ENCODE data around the gene CNTNAP2. TPM values are rescaled to one million over a fixed set of nuclear protein-coding genes. Genes with fewer than 3 reads are reported as not detected.

The CNTNAP2 gene
- total and polyA plus RNA-seq, 9 donors = 8.3 to 18.8 (median 10.4) TPM

GRCh38 chr7:146804620-146805019 is 688.0 kb downstream of the CNTNAP2 start:
- DNase-seq = no peak
- H3K27ac ChIP-seq (ENCODE audit: low read length) = no peak overlapping the region
- H3K27me3 ChIP-seq (ENCODE audit: control insufficient read depth, insufficient read depth, low read length) = no peaks in the 10 kb centered on the region
- H3K9me3 ChIP-seq (replicated peaks; ENCODE audit: control insufficient read depth, low read depth, low read length) = peaks cover 9% of the 10 kb centered on the region
- WGBS (ENCODE audit: insufficient coverage) = no CpG with 5 or more reads among the region's 1 CpG
- no peak overlapping the region for H3K4me3 ChIP-seq (ENCODE audit: low read length)
- H3K4me1 ChIP-seq (ENCODE audit: control insufficient read depth, insufficient read depth, low read length) = no peaks in the 10 kb centered on the region
- no peaks in the 10 kb centered on the region for H3K36me3 ChIP-seq (ENCODE audit: control insufficient read depth, insufficient read depth, low read length)

GRCh38 chr7:146805082-146805481 is 688.5 kb downstream of the CNTNAP2 start:
- H3K27me3 ChIP-seq (ENCODE audit: control insufficient read depth, insufficient read depth, low read length) = no peaks in the 10 kb centered on the region
- H3K36me3 ChIP-seq (ENCODE audit: control insufficient read depth, insufficient read depth, low read length) = no peaks in the 10 kb centered on the region
- no peak overlapping the region for H3K4me3 ChIP-seq (ENCODE audit: low read length)
- no peaks in the 10 kb centered on the region for H3K4me1 ChIP-seq (ENCODE audit: control insufficient read depth, insufficient read depth, low read length)
- H3K9me3 ChIP-seq (replicated peaks; ENCODE audit: control insufficient read depth, low read depth, low read length) = peaks cover 6% of the 10 kb centered on the region
- DNase-seq = no peak
- no CpG with 5 or more reads among the region's 1 CpG for WGBS (ENCODE audit: insufficient coverage)
- no peak overlapping the region for H3K27ac ChIP-seq (ENCODE audit: low read length)

- H3K9me3 ChIP-seq (replicated peaks; ENCODE audit: control insufficient read depth, low read depth, low read length) = no peaks in the 10 kb centered on the region
- no peak overlapping the region for H3K4me3 ChIP-seq (ENCODE audit: low read length)
- WGBS (ENCODE audit: insufficient coverage) = no CpG with 5 or more reads among the region's 2 CpGs
- no peaks in the 10 kb centered on the region for H3K27me3 ChIP-seq (ENCODE audit: control insufficient read depth, insufficient read depth, low read length)
- no peaks in the 10 kb centered on the region for H3K36me3 ChIP-seq (ENCODE audit: control insufficient read depth, insufficient read depth, low read length)
- no peak for DNase-seq
- no peak overlapping the region for H3K27ac ChIP-seq (ENCODE audit: low read length)
- no peaks in the 10 kb centered on the region for H3K4me1 ChIP-seq (ENCODE audit: control insufficient read depth, insufficient read depth, low read length)
These were observed 709.7 kb downstream of the CNTNAP2 start for GRCh38 chr7:146826329-146826728.

GRCh38 chr7:146830686-146831085 is 714.1 kb downstream of the CNTNAP2 start:
- Histone ChIP-seq H3K4me1 (ENCODE audit: control insufficient read depth, insufficient read depth, low read length) (no peaks in the 10 kb centered on the region), H3K27ac (ENCODE audit: low read length) (no peak overlapping the region), H3K9me3 (replicated peaks; ENCODE audit: control insufficient read depth, low read depth, low read length) (no peaks in the 10 kb centered on the region), H3K27me3 (ENCODE audit: control insufficient read depth, insufficient read depth, low read length) (no peaks in the 10 kb centered on the region), H3K4me3 (ENCODE audit: low read length) (no peak overlapping the region), H3K36me3 (ENCODE audit: control insufficient read depth, insufficient read depth, low read length) (no peaks in the 10 kb centered on the region)
- no peak for DNase-seq
- WGBS (ENCODE audit: insufficient coverage) = no CpG with 5 or more reads among the region's 3 CpGs

GRCh38 chr7:146831875-146832274 is 715.3 kb downstream of the CNTNAP2 start:
- H3K36me3 ChIP-seq (ENCODE audit: control insufficient read depth, insufficient read depth, low read length) = no peaks in the 10 kb centered on the region
- no peak overlapping the region for H3K27ac ChIP-seq (ENCODE audit: low read length)
- H3K9me3 ChIP-seq (replicated peaks; ENCODE audit: control insufficient read depth, low read depth, low read length) = no peaks in the 10 kb centered on the region
- H3K4me1 ChIP-seq (ENCODE audit: control insufficient read depth, insufficient read depth, low read length) = no peaks in the 10 kb centered on the region
- no peaks in the 10 kb centered on the region for H3K27me3 ChIP-seq (ENCODE audit: control insufficient read depth, insufficient read depth, low read length)
- no peak for DNase-seq
- no peak overlapping the region for H3K4me3 ChIP-seq (ENCODE audit: low read length)
- no CpG with 5 or more reads among the region's 2 CpGs for WGBS (ENCODE audit: insufficient coverage)

GRCh38 chr7:146844405-146844804 is 727.8 kb downstream of the CNTNAP2 start:
- Histone ChIP-seq H3K27me3 (ENCODE audit: control insufficient read depth, insufficient read depth, low read length) (no peaks in the 10 kb centered on the region), H3K9me3 (replicated peaks; ENCODE audit: control insufficient read depth, low read depth, low read length) (no peaks in the 10 kb centered on the region), H3K4me3 (ENCODE audit: low read length) (no peak overlapping the region), H3K27ac (ENCODE audit: low read length) (no peak overlapping the region), H3K4me1 (ENCODE audit: control insufficient read depth, insufficient read depth, low read length) (no peaks in the 10 kb centered on the region), H3K36me3 (ENCODE audit: control insufficient read depth, insufficient read depth, low read length) (no peaks in the 10 kb centered on the region)
- WGBS (ENCODE audit: insufficient coverage) = no CpG with 5 or more reads among the region's 2 CpGs
- no peak for DNase-seq

GRCh38 chr7:146858690-146859089 is 742.1 kb downstream of the CNTNAP2 start:
- H3K27me3 ChIP-seq (ENCODE audit: control insufficient read depth, insufficient read depth, low read length) = no peaks in the 10 kb centered on the region
- H3K4me3 ChIP-seq (ENCODE audit: low read length) = no peak overlapping the region
- no peaks in the 10 kb centered on the region for H3K4me1 ChIP-seq (ENCODE audit: control insufficient read depth, insufficient read depth, low read length)
- no peak overlapping the region for H3K27ac ChIP-seq (ENCODE audit: low read length)
- H3K9me3 ChIP-seq (replicated peaks; ENCODE audit: control insufficient read depth, low read depth, low read length) = no peaks in the 10 kb centered on the region
- H3K36me3 ChIP-seq (ENCODE audit: control insufficient read depth, insufficient read depth, low read length) = no peaks in the 10 kb centered on the region
- DNase-seq = no peak

GRCh38 chr7:146861701-146862100 is 745.1 kb downstream of the CNTNAP2 start:
- H3K4me1 ChIP-seq (ENCODE audit: control insufficient read depth, insufficient read depth, low read length) = no peaks in the 10 kb centered on the region
- H3K9me3 ChIP-seq (replicated peaks; ENCODE audit: control insufficient read depth, low read depth, low read length) = no peaks in the 10 kb centered on the region
- no peaks in the 10 kb centered on the region for H3K36me3 ChIP-seq (ENCODE audit: control insufficient read depth, insufficient read depth, low read length)
- H3K27ac ChIP-seq (ENCODE audit: low read length) = no peak overlapping the region
- WGBS (ENCODE audit: insufficient coverage) = no CpG with 5 or more reads among the region's 4 CpGs
- DNase-seq = no peak
- no peak overlapping the region for H3K4me3 ChIP-seq (ENCODE audit: low read length)
- H3K27me3 ChIP-seq (ENCODE audit: control insufficient read depth, insufficient read depth, low read length) = no peaks in the 10 kb centered on the region

- H3K9me3 ChIP-seq (replicated peaks; ENCODE audit: control insufficient read depth, low read depth, low read length) = no peaks in the 10 kb centered on the region
- no peaks in the 10 kb centered on the region for H3K27me3 ChIP-seq (ENCODE audit: control insufficient read depth, insufficient read depth, low read length)
- no peaks in the 10 kb centered on the region for H3K4me1 ChIP-seq (ENCODE audit: control insufficient read depth, insufficient read depth, low read length)
- H3K36me3 ChIP-seq (ENCODE audit: control insufficient read depth, insufficient read depth, low read length) = no peaks in the 10 kb centered on the region
- no CpG with 5 or more reads among the region's 2 CpGs for WGBS (ENCODE audit: insufficient coverage)
- DNase-seq = peak; percentile 48
- no peak overlapping the region for H3K27ac ChIP-seq (ENCODE audit: low read length)
- no peak overlapping the region for H3K4me3 ChIP-seq (ENCODE audit: low read length)
These were observed 745.8 kb downstream of the CNTNAP2 start for GRCh38 chr7:146862415-146862814.

- Histone ChIP-seq H3K4me3 (ENCODE audit: low read length) (no peak overlapping the region), H3K4me1 (ENCODE audit: control insufficient read depth, insufficient read depth, low read length) (no peaks in the 10 kb centered on the region), H3K9me3 (replicated peaks; ENCODE audit: control insufficient read depth, low read depth, low read length) (peaks cover 3% of the 10 kb centered on the region), H3K27me3 (ENCODE audit: control insufficient read depth, insufficient read depth, low read length) (no peaks in the 10 kb centered on the region), H3K27ac (ENCODE audit: low read length) (no peak overlapping the region), H3K36me3 (ENCODE audit: control insufficient read depth, insufficient read depth, low read length) (no peaks in the 10 kb centered on the region)
- WGBS (ENCODE audit: insufficient coverage) = no CpG with 5 or more reads among the region's 2 CpGs
- no peak for DNase-seq
These were observed 748.0 kb downstream of the CNTNAP2 start for GRCh38 chr7:146864644-146865043.

- WGBS (ENCODE audit: insufficient coverage) = no CpG with 5 or more reads among the region's 2 CpGs
These were observed 749.1 kb downstream of the CNTNAP2 start for GRCh38 chr7:146865696-146866095.

More at GRCh38 chr7:146865696-146866095, 749.1 kb downstream of the CNTNAP2 start:
- Histone ChIP-seq H3K4me1 (ENCODE audit: control insufficient read depth, insufficient read depth, low read length) (no peaks in the 10 kb centered on the region), H3K27ac (ENCODE audit: low read length) (no peak overlapping the region), H3K9me3 (replicated peaks; ENCODE audit: control insufficient read depth, low read depth, low read length) (peaks cover 3% of the 10 kb centered on the region), H3K27me3 (ENCODE audit: control insufficient read depth, insufficient read depth, low read length) (no peaks in the 10 kb centered on the region), H3K36me3 (ENCODE audit: control insufficient read depth, insufficient read depth, low read length) (no peaks in the 10 kb centered on the region), H3K4me3 (ENCODE audit: low read length) (no peak overlapping the region)
- no peak for DNase-seq
